BE2C (cell line): ENCODE measurements around the gene ANO10.

Experiments used
- DNase-seq: peaks from one replicate; pipeline ENCODE4 v3.0.0-alpha.2; 2020
- H3K27me3 ChIP-seq: fragments of 250-450 bp; sonication (Bioruptor Pico); 2 replicates; pipeline ENCODE4 v1.5.1; 2020; ENCODE audit warnings: mild to moderate bottlenecking
- H3K36me3 ChIP-seq: fragments of 250-450 bp; sonication (Bioruptor Pico); 2 replicates; pipeline ENCODE4 v1.5.1; 2020; ENCODE audit warnings: mild to moderate bottlenecking
- H3K4me1 ChIP-seq: fragments of 250-450 bp; sonication (Bioruptor Pico); 2 replicates; pipeline ENCODE4 v1.5.1; 2020
- H3K4me3 ChIP-seq: 2 replicates; pipeline ENCODE4 v1.5.1; 2011; ENCODE audit warnings: low read depth, low read length
- H3K9me3 ChIP-seq: fragments of 250-450 bp; sonication (Bioruptor Pico); 2 replicates; pipeline ENCODE4 v1.5.1; 2020
- CTCF ChIP-seq: IDR thresholded peaks from 2 replicates; pipeline ENCODE4 v1.5.1; 2012; ENCODE audit warnings: mild to moderate bottlenecking, low read depth, low read length

ANO10 gene

GRCh38 chr3:43640681-43641080 is 18.9 kb upstream of the ANO10 start:
- Histone ChIP-seq H3K9me3 (no peaks in the 10 kb centered on the region), H3K36me3 (no peaks in the 10 kb centered on the region), H3K4me3 (no peak overlapping the region), H3K27me3 (no peaks in the 10 kb centered on the region), H3K4me1 (no peaks in the 10 kb centered on the region)
- TF ChIP-seq CTCF, result no peak
- no peak for DNase-seq

DNA sequence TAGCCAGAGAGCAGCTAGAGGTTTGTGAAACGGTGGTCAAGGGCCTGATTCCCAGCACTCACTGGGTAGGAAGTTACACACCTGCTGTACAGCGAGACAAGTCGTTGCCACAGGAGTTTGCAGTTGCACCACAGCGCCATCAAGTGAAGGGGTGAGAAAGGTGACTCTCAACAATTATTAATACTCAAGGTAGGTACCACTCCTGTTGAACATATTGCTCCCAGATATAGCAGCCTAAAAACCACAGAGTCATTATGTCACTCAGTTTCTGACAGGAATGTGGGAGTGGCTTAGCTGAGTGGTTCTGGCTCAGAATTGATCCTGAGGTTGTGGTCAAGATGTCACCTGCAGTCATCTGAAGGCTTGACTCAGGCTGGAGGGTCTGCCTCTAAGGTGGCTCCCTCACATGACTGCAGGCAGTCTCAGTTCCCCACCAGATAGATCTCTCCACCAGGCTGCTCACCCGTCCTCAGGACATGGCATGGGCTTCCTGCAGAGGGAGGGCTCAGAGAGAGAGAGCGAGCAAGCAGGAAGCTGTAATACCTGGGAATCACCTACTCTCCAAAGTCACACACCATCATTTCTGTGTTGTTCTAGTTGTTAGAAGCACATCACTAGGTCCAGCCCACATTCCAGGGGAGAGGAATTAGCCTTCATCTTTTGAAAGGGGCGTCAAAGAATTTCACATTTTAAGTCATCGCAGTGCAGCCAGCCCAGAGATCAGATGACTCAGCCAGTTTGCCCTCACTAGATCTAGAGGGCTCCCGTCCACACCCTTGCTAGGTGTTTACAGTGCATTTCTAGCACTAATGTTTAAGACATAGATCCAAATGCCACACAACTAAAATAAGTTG is 17.0 kb upstream of the ANO10 start:
- Histone ChIP-seq H3K36me3 (no peaks in the 10 kb centered on the region), H3K4me3 (no peak overlapping the region), H3K27me3 (no peaks in the 10 kb centered on the region), H3K4me1 (no peaks in the 10 kb centered on the region), H3K9me3 (no peaks in the 10 kb centered on the region)
- no peak for TF ChIP-seq CTCF
- DNase-seq, result no peak

DNA sequence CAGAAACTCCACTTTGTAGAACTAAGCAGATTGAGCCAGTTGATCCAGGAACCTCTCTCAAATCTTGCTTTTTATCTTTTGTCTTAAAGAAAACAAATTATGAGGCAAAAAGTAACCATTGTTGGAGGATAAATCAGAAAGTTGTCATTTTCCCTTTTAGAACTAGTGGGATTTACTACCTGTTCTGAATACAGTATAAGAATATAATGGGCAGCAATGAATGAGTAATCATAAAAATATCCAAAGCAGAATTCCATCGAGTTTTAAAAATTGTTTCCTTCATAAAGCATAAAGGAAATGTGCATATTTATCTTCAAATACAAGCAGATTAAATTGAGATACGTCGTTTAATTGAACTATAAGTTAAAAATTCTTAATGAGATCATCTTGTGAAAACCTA is 15.9 kb upstream of the ANO10 start:
- DNase-seq, result no peak
- TF ChIP-seq CTCF, result no peak

DNA sequence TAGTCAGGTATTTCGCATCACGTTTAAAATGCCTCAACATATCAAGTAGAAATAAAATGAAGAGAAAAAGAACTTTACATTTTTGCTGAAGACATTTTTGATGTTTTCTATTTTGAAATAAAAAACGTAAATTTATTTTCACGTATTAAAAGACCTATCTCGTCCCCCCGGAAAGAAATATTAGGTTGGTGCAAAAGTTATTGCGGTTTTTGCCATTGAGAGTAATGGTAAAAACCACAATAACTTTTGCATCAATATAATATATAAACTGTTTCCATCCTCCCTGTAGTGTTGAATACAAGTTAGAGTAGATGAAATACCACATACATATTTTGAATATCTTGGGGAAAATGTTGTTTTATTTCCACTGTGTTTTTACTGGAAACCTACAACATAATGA is 11.2 kb upstream of the ANO10 start:
- no peak for TF ChIP-seq CTCF
- Histone ChIP-seq H3K4me3 (no peak overlapping the region), H3K27me3 (no peaks in the 10 kb centered on the region), H3K4me1 (no peaks in the 10 kb centered on the region), H3K36me3 (no peaks in the 10 kb centered on the region), H3K9me3 (no peaks in the 10 kb centered on the region)
- no peak for DNase-seq

More for the DNA sequence above, 15.9 kb upstream of the ANO10 start:
- no peaks in the 10 kb centered on the region for H3K27me3 ChIP-seq
- H3K4me1 ChIP-seq, result no peaks in the 10 kb centered on the region
- H3K36me3 ChIP-seq, result no peaks in the 10 kb centered on the region
- no peaks in the 10 kb centered on the region for H3K9me3 ChIP-seq
- no peak overlapping the region for H3K4me3 ChIP-seq

DNA sequence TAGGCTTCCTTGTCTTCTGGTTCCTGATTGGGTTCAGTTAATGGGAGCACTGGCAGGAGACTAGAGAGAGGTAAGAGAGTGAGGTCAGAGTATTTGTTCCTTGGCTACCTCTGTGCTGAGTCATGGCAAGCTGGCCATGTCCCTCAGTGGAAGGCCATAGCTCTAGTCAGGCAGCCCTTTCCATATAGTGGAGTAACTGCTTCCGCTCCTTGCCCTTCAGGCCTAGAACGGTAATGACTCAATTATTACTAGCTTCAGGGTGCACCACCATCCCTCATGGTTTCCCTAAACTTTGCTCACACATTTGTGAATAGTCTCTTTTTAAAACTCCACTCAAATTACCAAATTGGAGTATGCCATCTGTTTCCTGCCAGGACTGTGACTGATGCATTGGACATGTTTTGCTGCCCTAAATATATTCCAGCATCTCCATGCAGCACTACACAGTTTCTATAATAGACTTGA is 10.5 kb upstream of the ANO10 start:
- Histone ChIP-seq H3K27me3 (no peaks in the 10 kb centered on the region), H3K4me1 (no peaks in the 10 kb centered on the region), H3K9me3 (no peaks in the 10 kb centered on the region), H3K36me3 (no peaks in the 10 kb centered on the region), H3K4me3 (no peak overlapping the region)
- no peak for DNase-seq
- TF ChIP-seq CTCF, result no peak

DNA sequence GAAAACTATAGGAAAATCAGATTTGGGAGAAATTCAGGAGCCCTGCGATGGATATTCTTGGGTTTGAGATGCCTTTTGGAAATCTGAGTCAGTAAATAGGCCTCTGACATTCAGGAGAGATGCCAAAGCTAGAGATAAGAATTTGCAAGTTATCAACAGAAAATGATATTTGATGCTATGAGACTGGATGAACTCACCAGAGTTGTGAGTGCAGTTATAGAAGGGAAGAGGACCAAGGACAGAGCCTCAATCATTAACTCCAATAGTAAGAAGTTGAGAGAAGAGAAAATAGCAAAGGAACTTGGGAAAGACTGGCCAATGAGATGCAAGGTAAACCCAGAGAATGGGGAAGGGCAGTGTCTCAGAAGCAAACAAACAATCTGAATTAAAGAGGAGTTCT is 7.9 kb upstream of the ANO10 start:
- TF ChIP-seq CTCF, result no peak
- no peak for DNase-seq
- H3K4me1 ChIP-seq, result no peaks in the 10 kb centered on the region
- H3K36me3 ChIP-seq, result no peaks in the 10 kb centered on the region
- no peaks in the 10 kb centered on the region for H3K27me3 ChIP-seq
- H3K4me3 ChIP-seq, result no peak overlapping the region
- H3K9me3 ChIP-seq, result no peaks in the 10 kb centered on the region
